Measurements from ENCODE around the gene MCF2. TPM values are rescaled to one million over a fixed set of nuclear protein-coding genes. Genes with fewer than 3 reads are reported as not detected.
A peak's percentile ranks its signal among the peaks of the same experiment; 100 is the strongest.
"Not testable (repeated sequence)": the region's sequence is repeated elsewhere in the genome, so short reads cannot be mapped to it uniquely, and the experiment has no call there.

The MCF2 gene
- total RNA-seq: 0.20 TPM

GRCh38 chrX:139708067-139708466, at the start of gene MCF2:
TSS of gene MCF2 (minus strand) at chrX:139708167. CDS start at chrX:139651744, 56,423 bp downstream.
- DNase-seq (ENCODE audit: low spot score) (no peak), ATAC-seq (no peak)

GRCh38 chrX:139751053-139751452, 43.1 kb upstream of the MCF2 start:
- no peak for ATAC-seq
- no peak for DNase-seq (ENCODE audit: low spot score)

- no peak for DNase-seq (ENCODE audit: low spot score)
- peak; percentile 71 for ATAC-seq
Measured at GRCh38 chrX:139750390-139750789, 42.4 kb upstream of the MCF2 start.

- no peak for DNase-seq (ENCODE audit: low spot score)
- no peak for ATAC-seq
Measured at GRCh38 chrX:139739138-139739537, 31.2 kb upstream of the MCF2 start.

- DNase-seq (ENCODE audit: low spot score) (no peak), ATAC-seq (no peak)
Measured at GRCh38 chrX:139738581-139738980, 30.6 kb upstream of the MCF2 start.

- no peak for DNase-seq (ENCODE audit: low spot score)
- no peak for ATAC-seq
Measured at GRCh38 chrX:139736151-139736550, 28.2 kb upstream of the MCF2 start.

- DNase-seq (ENCODE audit: low spot score): no peak
- no peak for ATAC-seq
Measured at GRCh38 chrX:139734996-139735395, 27.0 kb upstream of the MCF2 start.

GRCh38 chrX:139725720-139726119, 17.8 kb upstream of the MCF2 start:
- DNase-seq (ENCODE audit: low spot score): no peak
- no peak for ATAC-seq

- ATAC-seq (no peak), DNase-seq (ENCODE audit: low spot score) (no peak)
Measured at GRCh38 chrX:139724626-139725025, 16.7 kb upstream of the MCF2 start.

GRCh38 chrX:139720979-139721378, 13.0 kb upstream of the MCF2 start:
- DNase-seq (ENCODE audit: low spot score) (no peak), ATAC-seq (no peak)

- DNase-seq (ENCODE audit: low spot score) (no peak), ATAC-seq (no peak)
Measured at GRCh38 chrX:139720136-139720535, 12.2 kb upstream of the MCF2 start.

GRCh38 chrX:139702658-139703057, 5.3 kb downstream of the MCF2 start:
- DNase-seq (ENCODE audit: low spot score) (no peak), ATAC-seq (peak; percentile 71)

- DNase-seq (ENCODE audit: low spot score) (no peak), ATAC-seq (no peak)
Measured at GRCh38 chrX:139692908-139693307, 15.1 kb downstream of the MCF2 start.

- DNase-seq (ENCODE audit: low spot score) (no peak), ATAC-seq (no peak)
Measured at GRCh38 chrX:139692506-139692849, 15.5 kb downstream of the MCF2 start.

- ATAC-seq: peak; percentile 67
- DNase-seq (ENCODE audit: low spot score): no peak
Measured at GRCh38 chrX:139691843-139692505, 16.0 kb downstream of the MCF2 start.

- DNase-seq (ENCODE audit: low spot score) (no peak), ATAC-seq (peak; percentile 68)
Measured at GRCh38 chrX:139691493-139691842, 16.5 kb downstream of the MCF2 start.

- ATAC-seq; DNase-seq (ENCODE audit: low spot score): not testable (repeated sequence)
Measured at GRCh38 chrX:139685175-139685574, 22.8 kb downstream of the MCF2 start.

- ATAC-seq: no peak
Measured at GRCh38 chrX:139680356-139680755, 27.6 kb downstream of the MCF2 start.

GRCh38 chrX:139647597-139647996, 60.4 kb downstream of the MCF2 start:
- DNase-seq (ENCODE audit: low spot score): no peak
- ATAC-seq: no peak

More at GRCh38 chrX:139680356-139680755, 27.6 kb downstream of the MCF2 start:
- DNase-seq (ENCODE audit: low spot score): no peak

GRCh38 chrX:139642241-139642927, 65.6 kb downstream of the MCF2 start:
- ATAC-seq (no peak), DNase-seq (ENCODE audit: low spot score) (no peak)

- DNase-seq (ENCODE audit: low spot score) (no peak), ATAC-seq (no peak)
Measured at GRCh38 chrX:139640259-139640658, 67.7 kb downstream of the MCF2 start.

GRCh38 chrX:139639253-139639652, 68.7 kb downstream of the MCF2 start:
- ATAC-seq (no peak), DNase-seq (ENCODE audit: low spot score) (no peak)

GRCh38 chrX:139600105-139600504, 107.9 kb downstream of the MCF2 start:
- DNase-seq (ENCODE audit: low spot score) (no peak), ATAC-seq (no peak)
